ENCODE results near the gene FAM222B.
A peak's percentile ranks its signal among the peaks of the same experiment; 100 is the strongest.

The FAM222B gene

DNA sequence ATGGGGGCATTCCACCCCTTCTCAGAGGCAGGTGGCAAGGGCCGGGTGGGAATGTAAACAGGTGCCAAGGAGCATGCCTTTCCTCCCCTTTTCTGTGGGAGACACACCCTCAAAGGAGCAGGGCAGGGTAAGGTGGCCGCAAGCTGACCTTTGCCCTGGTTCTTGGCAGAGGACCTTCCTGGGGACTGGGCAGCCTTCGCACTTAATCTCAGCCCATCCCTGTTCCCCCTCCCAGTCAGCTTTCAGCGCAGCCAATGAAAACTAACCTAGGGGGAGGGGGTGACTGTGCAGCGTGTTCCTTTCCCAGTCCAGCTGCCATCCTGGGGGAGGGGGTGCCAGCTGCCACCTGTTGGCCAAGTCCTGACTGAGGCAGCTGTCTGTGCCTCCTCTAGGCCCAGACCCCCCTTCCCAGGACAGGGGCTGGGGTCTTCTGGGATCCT lies 96.0 kb downstream of the FAM222B start:
- Histone ChIP-seq H3K4me1 (ENCODE audit: control insufficient read depth, insufficient read depth, low read length, unreplicated experiment) (peaks cover 33% of the 10 kb centered on the region), H3K4me3 (ENCODE audit: low read depth, low read length) (peak overlapping the region; percentile 95), H3K27ac (ENCODE audit: low read depth, low read length) (peak overlapping the region; percentile 85; the same call in 1 of the 2 replicates), H3K36me3 (ENCODE audit: insufficient read depth, low read length) (peaks cover 12% of the 10 kb centered on the region; the same call in 1 of the 2 replicates), H3K27me3 (ENCODE audit: insufficient read depth, low read length) (no peaks in the 10 kb centered on the region), H3K79me2 (ENCODE audit: control insufficient read depth, insufficient read depth, low read length, unreplicated experiment) (peaks cover 38% of the 10 kb centered on the region), H2AFZ (ENCODE audit: low read length, unreplicated experiment) (no peak overlapping the region)

GRCh38 chr17:28745786-28746411 lies 96.7 kb downstream of the FAM222B start:
- no peak overlapping the region for H2AFZ ChIP-seq (ENCODE audit: low read length, unreplicated experiment)
- peaks cover 33% of the 10 kb centered on the region for H3K4me1 ChIP-seq (ENCODE audit: control insufficient read depth, insufficient read depth, low read length, unreplicated experiment)
- H3K36me3 ChIP-seq (ENCODE audit: insufficient read depth, low read length): peaks cover 10% of the 10 kb centered on the region; the same call in 1 of the 2 replicates
- H3K27me3 ChIP-seq (ENCODE audit: insufficient read depth, low read length): no peaks in the 10 kb centered on the region
- peak overlapping the region; percentile 95 for H3K4me3 ChIP-seq (ENCODE audit: low read depth, low read length)
- peaks cover 36% of the 10 kb centered on the region for H3K79me2 ChIP-seq (ENCODE audit: control insufficient read depth, insufficient read depth, low read length, unreplicated experiment)
- H3K27ac ChIP-seq (ENCODE audit: low read depth, low read length): peak overlapping the region; percentile 85; the same call in 1 of the 2 replicates

DNA sequence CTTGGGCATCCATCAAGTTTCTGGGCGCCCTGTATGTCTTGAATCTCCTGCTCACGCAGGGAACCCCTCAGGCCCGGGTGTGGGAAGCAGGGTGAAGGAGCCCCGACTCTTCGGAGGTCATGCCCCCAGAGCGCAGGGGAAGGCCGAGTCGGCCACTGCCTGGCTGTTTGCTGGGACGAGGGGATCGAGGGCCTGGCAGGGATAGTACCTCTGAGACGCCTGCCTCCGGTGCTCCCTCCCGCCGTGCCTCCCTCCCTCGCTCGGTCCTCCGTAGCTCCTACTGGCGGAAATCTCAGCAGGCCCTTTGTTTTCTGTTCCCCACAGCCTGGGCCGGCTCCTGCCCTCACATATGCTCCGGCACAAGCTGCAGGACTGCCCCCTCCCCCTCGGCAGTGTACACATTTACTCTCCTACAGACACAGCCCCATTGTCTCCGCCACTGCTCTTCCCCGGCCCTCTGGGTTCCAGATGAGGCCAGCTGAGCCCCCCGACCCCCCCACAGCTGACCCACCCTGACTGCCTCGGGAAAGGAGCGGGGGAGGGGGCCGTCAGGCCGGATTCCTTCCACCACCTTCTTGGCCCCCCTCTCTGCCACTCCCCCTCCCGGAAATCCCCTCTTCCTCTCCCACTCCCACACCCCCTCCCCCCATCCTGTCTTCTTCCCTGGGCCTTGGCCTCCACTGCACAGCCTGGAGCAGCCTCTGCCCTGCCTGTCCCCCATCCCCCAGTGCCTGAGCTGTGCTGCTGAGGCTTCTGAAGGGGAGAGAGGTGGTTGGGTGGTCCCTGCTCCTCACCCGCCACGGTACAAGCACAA lies 97.4 kb downstream of the FAM222B start:
- peaks cover 34% of the 10 kb centered on the region for H3K79me2 ChIP-seq (ENCODE audit: control insufficient read depth, insufficient read depth, low read length, unreplicated experiment)
- peak overlapping the region; percentile 85 for H3K27ac ChIP-seq (ENCODE audit: low read depth, low read length)
- H3K36me3 ChIP-seq (ENCODE audit: insufficient read depth, low read length): peaks cover 5% of the 10 kb centered on the region; the same call in 1 of the 2 replicates
- H3K4me1 ChIP-seq (ENCODE audit: control insufficient read depth, insufficient read depth, low read length, unreplicated experiment): peaks cover 33% of the 10 kb centered on the region
- H2AFZ ChIP-seq (ENCODE audit: low read length, unreplicated experiment): no peak overlapping the region
- H3K4me3 ChIP-seq (ENCODE audit: low read depth, low read length): peak overlapping the region; percentile 95
- no peaks in the 10 kb centered on the region for H3K27me3 ChIP-seq (ENCODE audit: insufficient read depth, low read length)

DNA sequence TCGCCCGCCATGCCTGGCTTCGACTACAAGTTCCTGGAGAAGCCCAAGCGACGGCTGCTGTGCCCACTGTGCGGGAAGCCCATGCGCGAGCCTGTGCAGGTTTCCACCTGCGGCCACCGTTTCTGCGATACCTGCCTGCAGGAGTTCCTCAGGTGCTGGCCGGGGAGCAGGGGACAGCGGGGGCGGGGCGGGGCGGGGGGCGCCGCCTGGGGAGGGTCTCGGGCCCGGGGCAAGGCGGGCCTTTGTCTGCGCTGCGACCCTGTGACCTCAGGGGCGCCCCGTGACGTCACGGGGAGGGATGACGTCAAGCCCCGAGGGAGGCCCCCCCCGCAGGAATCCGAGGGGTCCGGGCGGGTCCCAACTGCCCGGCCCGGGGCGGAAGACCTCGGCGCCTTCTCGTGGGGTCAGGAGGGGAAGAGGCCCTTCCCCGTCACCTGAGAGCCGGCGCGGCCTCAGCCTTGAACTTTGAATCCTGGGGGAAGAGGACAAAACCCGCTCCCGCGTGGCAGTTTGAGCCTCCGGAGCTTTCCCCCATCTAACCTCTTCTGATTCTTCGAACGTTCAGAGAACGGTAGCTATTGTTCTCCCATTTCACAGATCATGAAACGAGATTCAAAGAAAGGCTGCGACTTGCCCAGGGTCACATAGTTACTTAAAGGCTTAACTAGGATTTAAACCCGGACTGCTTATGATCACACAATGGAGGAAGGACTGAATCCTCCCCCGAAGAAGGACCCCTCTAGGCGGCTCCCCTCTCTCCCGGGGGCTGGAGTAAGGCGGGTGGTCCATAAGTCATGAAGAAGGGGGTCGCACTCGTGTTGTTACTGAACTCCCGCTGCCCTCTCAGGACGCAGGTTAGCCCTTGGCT lies 98.3 kb downstream of the FAM222B start:
- H3K27me3 ChIP-seq (ENCODE audit: insufficient read depth, low read length): no peaks in the 10 kb centered on the region
- no peak overlapping the region for H2AFZ ChIP-seq (ENCODE audit: low read length, unreplicated experiment)
- H3K4me1 ChIP-seq (ENCODE audit: control insufficient read depth, insufficient read depth, low read length, unreplicated experiment): peaks cover 32% of the 10 kb centered on the region
- H3K27ac ChIP-seq (ENCODE audit: low read depth, low read length): peak overlapping the region; percentile 85
- H3K36me3 ChIP-seq (ENCODE audit: insufficient read depth, low read length): peaks cover 5% of the 10 kb centered on the region; the same call in 1 of the 2 replicates
- peaks cover 34% of the 10 kb centered on the region for H3K79me2 ChIP-seq (ENCODE audit: control insufficient read depth, insufficient read depth, low read length, unreplicated experiment)
- H3K4me3 ChIP-seq (ENCODE audit: low read depth, low read length): peak overlapping the region; percentile 95

DNA sequence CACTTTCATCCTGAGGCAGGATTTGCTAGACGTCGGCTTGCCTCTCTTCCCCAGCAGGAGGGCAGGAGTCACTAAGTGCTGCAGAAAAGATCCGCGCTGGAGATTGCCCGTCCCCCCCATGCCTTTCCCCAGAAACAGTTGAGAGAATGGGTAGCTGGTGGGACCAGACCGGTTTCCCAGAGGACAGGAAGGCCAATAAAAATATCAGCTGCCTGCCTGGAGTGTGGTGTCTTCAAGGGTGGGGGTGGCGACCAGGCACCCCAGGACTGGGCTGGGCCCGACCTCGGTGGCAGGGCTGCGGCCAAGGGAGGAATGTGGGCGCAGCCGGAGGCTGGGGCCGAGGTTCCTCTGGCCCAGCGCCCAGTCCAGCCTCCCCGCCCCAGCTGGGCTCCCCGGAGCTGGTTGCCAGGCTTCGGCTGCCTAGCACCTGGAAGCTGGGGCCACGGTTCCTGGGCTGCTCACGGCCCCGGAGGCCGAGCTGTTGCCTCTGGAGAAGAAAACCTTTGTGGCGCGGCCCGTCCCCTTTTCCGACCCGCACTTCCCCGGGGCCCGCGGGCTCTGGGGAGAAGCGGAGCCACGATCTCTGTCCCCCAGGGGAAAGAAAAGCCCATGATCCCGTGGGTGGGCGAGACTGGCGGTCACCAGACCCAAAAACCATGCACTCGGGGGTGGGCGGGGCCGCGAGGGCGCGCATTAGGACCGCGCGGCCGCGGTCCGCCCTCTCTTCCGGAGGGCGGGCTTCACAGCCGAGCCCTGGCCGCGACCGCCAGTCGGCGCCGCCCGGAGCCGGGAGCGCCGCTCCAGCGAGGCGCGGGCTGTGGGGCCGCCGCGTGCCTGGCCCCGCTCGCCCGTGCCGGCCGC lies 99.1 kb downstream of the FAM222B start, which contains the start of gene TRAF4:
TSS of gene TRAF4 (plus strand) at position 769 of the 861 bp plus-strand sequence. CDS start 102 bp downstream, outside the sequence.
- Histone ChIP-seq H2AFZ (ENCODE audit: low read length, unreplicated experiment) (peak within 1 kb of the TSS; percentile 34), H3K36me3 (ENCODE audit: insufficient read depth, low read length) (peaks cover 5% of the 10 kb centered on the region; the same call in 1 of the 2 replicates), H3K79me2 (ENCODE audit: control insufficient read depth, insufficient read depth, low read length, unreplicated experiment) (peaks cover 34% of the 10 kb centered on the region), H3K4me3 (ENCODE audit: low read depth, low read length) (peak within 1 kb of the TSS; percentile 95), H3K4me1 (ENCODE audit: control insufficient read depth, insufficient read depth, low read length, unreplicated experiment) (peaks cover 25% of the 10 kb centered on the region), H3K27ac (ENCODE audit: low read depth, low read length) (peak within 1 kb of the TSS; percentile 85), H3K27me3 (ENCODE audit: insufficient read depth, low read length) (no peaks in the 10 kb centered on the region)

- Histone ChIP-seq H3K27ac (ENCODE audit: low read depth, low read length) (no peak overlapping the region), H3K36me3 (ENCODE audit: insufficient read depth, low read length) (no peaks in the 10 kb centered on the region), H3K4me3 (ENCODE audit: low read depth, low read length) (no peak overlapping the region), H2AFZ (ENCODE audit: low read length, unreplicated experiment) (no peak overlapping the region), H3K4me1 (ENCODE audit: control insufficient read depth, insufficient read depth, low read length, unreplicated experiment) (peaks cover 16% of the 10 kb centered on the region), H3K27me3 (ENCODE audit: insufficient read depth, low read length) (no peaks in the 10 kb centered on the region), H3K79me2 (ENCODE audit: control insufficient read depth, insufficient read depth, low read length, unreplicated experiment) (peaks cover 25% of the 10 kb centered on the region)
Observed at GRCh38 chr17:28741358-28742349, 100.9 kb downstream of the FAM222B start.

- no peaks in the 10 kb centered on the region for H3K36me3 ChIP-seq (ENCODE audit: insufficient read depth, low read length)
- H3K4me1 ChIP-seq (ENCODE audit: control insufficient read depth, insufficient read depth, low read length, unreplicated experiment): peaks cover 7% of the 10 kb centered on the region
- H3K4me3 ChIP-seq (ENCODE audit: low read depth, low read length): no peak overlapping the region
- no peak overlapping the region for H2AFZ ChIP-seq (ENCODE audit: low read length, unreplicated experiment)
- H3K79me2 ChIP-seq (ENCODE audit: control insufficient read depth, insufficient read depth, low read length, unreplicated experiment): peaks cover 15% of the 10 kb centered on the region
- no peaks in the 10 kb centered on the region for H3K27me3 ChIP-seq (ENCODE audit: insufficient read depth, low read length)
- no peak overlapping the region for H3K27ac ChIP-seq (ENCODE audit: low read depth, low read length)
Observed at GRCh38 chr17:28740406-28741357, 101.9 kb downstream of the FAM222B start.

- H3K79me2 ChIP-seq (ENCODE audit: control insufficient read depth, insufficient read depth, low read length, unreplicated experiment): no peaks in the 10 kb centered on the region
- no peak overlapping the region for H3K4me3 ChIP-seq (ENCODE audit: low read depth, low read length)
- H3K36me3 ChIP-seq (ENCODE audit: insufficient read depth, low read length): no peaks in the 10 kb centered on the region
- no peaks in the 10 kb centered on the region for H3K27me3 ChIP-seq (ENCODE audit: insufficient read depth, low read length)
- peaks cover 5% of the 10 kb centered on the region for H3K4me1 ChIP-seq (ENCODE audit: control insufficient read depth, insufficient read depth, low read length, unreplicated experiment)
- H2AFZ ChIP-seq (ENCODE audit: low read length, unreplicated experiment): no peak overlapping the region
- H3K27ac ChIP-seq (ENCODE audit: low read depth, low read length): no peak overlapping the region
Observed at GRCh38 chr17:28738680-28739384, 103.8 kb downstream of the FAM222B start.
